ENCODE results near the gene FNBP1. TPM values are rescaled to one million over a fixed set of nuclear protein-coding genes. Genes with fewer than 3 reads are reported as not detected.

Gene FNBP1
- total and polyA plus RNA-seq, 2 of the 13 experiments (the other 11 are each of a cell fraction or from before 2014, with no cell fraction given) = 5.4 to 19.5 TPM

GRCh38 chr9:129884220-129885017 is 158.6 kb downstream of the FNBP1 start (continued):
- TF ChIP-seq ZKSCAN8 (CRISPR knock-in tag; IDR thresholded peaks at IDR 0.05; ENCODE audit: borderline replicate concordance) (no peak), RFX3 (CRISPR knock-in tag; IDR thresholded peaks at IDR 0.05) (no peak), PHF21A (CRISPR knock-in tag; IDR thresholded peaks at IDR 0.05) (no peak; the same call in 1 of the 2 replicates), POGZ (CRISPR knock-in tag; IDR thresholded peaks at IDR 0.05) (0 out of 2 replicates have a peak, but pooled peaks have one; percentile 17), GABPA (IDR thresholded peaks at IDR 0.05; ENCODE audit: low read depth, low read length) (no peak), GABPA (CRISPR knock-in tag; IDR thresholded peaks at IDR 0.05; ENCODE audit: low read depth) (peak; percentile 71), FOXA3 (CRISPR knock-in tag; IDR thresholded peaks at IDR 0.05) (peak; percentile 52; the same call in 1 of the 2 replicates), SP4 (CRISPR knock-in tag; IDR thresholded peaks at IDR 0.05) (0 out of 2 replicates have a peak, but pooled peaks have one; percentile 13), ZNF263 (CRISPR knock-in tag; IDR thresholded peaks at IDR 0.05) (no peak), RFXAP (CRISPR knock-in tag; IDR thresholded peaks at IDR 0.05; ENCODE audit: borderline replicate concordance) (no peak), FOXO1 (CRISPR knock-in tag; IDR thresholded peaks at IDR 0.05) (0 out of 2 replicates have a peak, but pooled peaks have one; percentile 2), PITX1 (CRISPR knock-in tag; IDR thresholded peaks at IDR 0.05) (0 out of 2 replicates have a peak, but pooled peaks have one; percentile 12), SP5 (CRISPR knock-in tag; IDR thresholded peaks at IDR 0.05; ENCODE audit: borderline replicate concordance, low read depth) (peak; percentile 36; the same call in 1 of the 2 replicates), POLR2AphosphoS5 (IDR thresholded peaks at IDR 0.05; ENCODE audit: low read depth, low read length) (peak; percentile 66), MXI1 (IDR thresholded peaks at IDR 0.05; ENCODE audit: borderline replicate concordance, low read depth, low read length) (peak; percentile 48; the same call in 1 of the 3 replicates), ZFP36L2 (CRISPR knock-in tag; IDR thresholded peaks at IDR 0.05) (no peak), ZNF501 (CRISPR knock-in tag; IDR thresholded peaks at IDR 0.05) (0 out of 2 replicates have a peak, but pooled peaks have one; percentile 20), ZNF460 (CRISPR knock-in tag; IDR thresholded peaks at IDR 0.05; ENCODE audit: borderline replicate concordance) (no peak), MAZ (IDR thresholded peaks at IDR 0.05; ENCODE audit: borderline replicate concordance, low read depth, low read length) (peak; percentile 37; the same call in 1 of the 2 replicates), MAZ (CRISPR knock-in tag; IDR thresholded peaks at IDR 0.05; ENCODE audit: low read depth) (no peak), GATA4 (IDR thresholded peaks at IDR 0.05; ENCODE audit: borderline replicate concordance, low read depth) (peak; percentile 50; the same call in 1 of the 2 replicates), SOX6 (IDR thresholded peaks at IDR 0.05) (no peak), SOX6 (CRISPR knock-in tag; IDR thresholded peaks at IDR 0.05) (0 out of 2 replicates have a peak, but pooled peaks have one; percentile 12), NAIF1 (CRISPR knock-in tag; IDR thresholded peaks at IDR 0.05; ENCODE audit: borderline replicate concordance) (no peak), ZNF781 (CRISPR knock-in tag; IDR thresholded peaks at IDR 0.05; ENCODE audit: borderline replicate concordance, not compliant biosample characterization) (no peak), SOX13 (IDR thresholded peaks at IDR 0.05) (no peak), SOX13 (CRISPR knock-in tag; conservative IDR thresholded peaks at IDR 0.05 in 1 of 2, IDR thresholded peaks at IDR 0.05 in 1 of 2) (0 out of 4 replicates have a peak, but pooled peaks of 1 of the 2 experiments have one; percentile 5), NFYC (CRISPR knock-in tag; IDR thresholded peaks at IDR 0.05) (no peak), CREB1 (IDR thresholded peaks at IDR 0.05) (no peak), CREB1 (CRISPR knock-in tag; IDR thresholded peaks at IDR 0.05) (peak; percentile 36; the same call in 1 of the 2 replicates), TEAD2 (CRISPR knock-in tag; IDR thresholded peaks at IDR 0.05) (no peak), NFKBIZ (CRISPR knock-in tag; IDR thresholded peaks at IDR 0.05) (0 out of 2 replicates have a peak, but pooled peaks have one; percentile 16), TP53 (CRISPR knock-in tag; conservative IDR thresholded peaks at IDR 0.05) (no peak)
- TF ChIP-seq, protein P1, sequence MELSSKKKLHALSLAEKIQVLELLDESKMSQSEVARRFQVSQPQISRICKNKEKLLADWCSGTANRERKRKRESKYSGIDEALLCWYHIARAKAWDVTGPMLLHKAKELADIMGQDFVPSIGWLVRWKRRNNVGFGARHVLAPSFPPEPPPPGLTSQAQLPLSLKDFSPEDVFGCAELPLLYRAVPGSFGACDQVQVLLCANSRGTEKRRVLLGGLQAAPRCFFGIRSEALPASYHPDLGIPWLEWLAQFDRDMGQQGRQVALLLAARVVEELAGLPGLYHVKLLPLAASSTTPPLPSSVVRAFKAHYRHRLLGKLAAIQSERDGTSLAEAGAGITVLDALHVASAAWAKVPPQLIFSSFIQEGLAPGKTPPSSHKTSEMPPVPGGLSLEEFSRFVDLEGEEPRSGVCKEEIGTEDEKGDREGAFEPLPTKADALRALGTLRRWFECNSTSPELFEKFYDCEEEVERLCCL (CRISPR knock-in tag; IDR thresholded peaks at IDR 0.05; ENCODE audit: borderline replicate concordance) = no peak
